Type B pancreatic cell (in vitro differentiated cells): ENCODE measurements around the gene DAPK1. TPM values are rescaled to one million over a fixed set of nuclear protein-coding genes. Genes with fewer than 3 reads are reported as not detected.

ENCODE experiments used
- DNase-seq: peaks from one replicate; pipeline ENCODE4 v3.0.0; 2021; ENCODE audit warnings: mixed read lengths; ENCODE audit not compliant: unreplicated experiment; ENCODE audit errors: extremely low spot score
- H3K27ac Mint-ChIP-seq: 2 replicates; pipeline ENCODE4 v1.8.0; 2021; ENCODE audit warnings: mild to moderate bottlenecking, mixed read lengths
- H3K27me3 Mint-ChIP-seq: 2 replicates; pipeline ENCODE4 v1.8.0; 2021; ENCODE audit warnings: mixed read lengths
- H3K36me3 Mint-ChIP-seq: 2 replicates; pipeline ENCODE4 v1.8.0; 2021; ENCODE audit warnings: mixed read lengths
- H3K4me1 Mint-ChIP-seq: one replicate; pipeline ENCODE4 v1.8.0; 2021; ENCODE audit warnings: mixed read lengths; ENCODE audit not compliant: unreplicated experiment
- H3K4me3 Mint-ChIP-seq: 2 replicates; pipeline ENCODE4 v1.8.0; 2021; ENCODE audit warnings: mild to moderate bottlenecking, mixed read lengths
- H3K9me3 Mint-ChIP-seq: 2 replicates; pipeline ENCODE4 v1.8.0; 2021; ENCODE audit warnings: mixed read lengths
- total RNA-seq: library from RNA; stranded (reverse); gene quantifications from 2 replicates; pipeline ENCODE4 v1.2.1, GENCODE V29; 2021; ENCODE audit warnings: low replicate concordance
- TF ChIP-seq, protein P1 (sequence below): fragments of 200-600 bp; sonication (generic); conservative IDR thresholded peaks from 2 replicates; pipeline ENCODE4 v1.5.0; 2021; ENCODE audit warnings: antibody characterized with exemption, mild to moderate bottlenecking

DAPK1 gene
- total RNA-seq, 1 donor from 2014 or later, result 160 TPM

DNA sequence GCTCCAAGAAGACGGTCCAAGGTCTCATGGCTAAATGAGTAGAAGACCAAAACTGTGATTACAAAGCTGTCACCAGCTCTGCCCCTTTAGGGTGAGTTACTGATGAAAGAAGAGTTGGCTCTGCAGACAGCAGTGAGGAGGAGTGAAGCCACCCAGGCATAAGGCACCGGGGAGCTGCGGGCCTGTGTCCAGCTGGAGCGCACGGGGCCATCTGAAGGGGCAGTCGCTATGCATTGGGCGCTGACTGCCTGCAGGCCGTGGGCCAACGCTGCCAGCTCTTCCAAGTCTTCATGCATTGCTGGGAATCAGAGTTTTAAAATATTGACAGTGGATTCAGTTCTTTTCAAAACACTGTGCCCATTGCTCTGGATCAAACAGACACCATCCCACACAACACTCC is 70.3 kb downstream of the DAPK1 start:
- Mint-ChIP-seq H3K36me3 (peaks cover 27% of the 10 kb centered on the region), H3K4me1 (peaks cover 80% of the 10 kb centered on the region), H3K27ac (peak overlapping the region; percentile 48)

GRCh38 chr9:87568401-87568800 is 70.7 kb downstream of the DAPK1 start:
- TF ChIP-seq, protein P1, sequence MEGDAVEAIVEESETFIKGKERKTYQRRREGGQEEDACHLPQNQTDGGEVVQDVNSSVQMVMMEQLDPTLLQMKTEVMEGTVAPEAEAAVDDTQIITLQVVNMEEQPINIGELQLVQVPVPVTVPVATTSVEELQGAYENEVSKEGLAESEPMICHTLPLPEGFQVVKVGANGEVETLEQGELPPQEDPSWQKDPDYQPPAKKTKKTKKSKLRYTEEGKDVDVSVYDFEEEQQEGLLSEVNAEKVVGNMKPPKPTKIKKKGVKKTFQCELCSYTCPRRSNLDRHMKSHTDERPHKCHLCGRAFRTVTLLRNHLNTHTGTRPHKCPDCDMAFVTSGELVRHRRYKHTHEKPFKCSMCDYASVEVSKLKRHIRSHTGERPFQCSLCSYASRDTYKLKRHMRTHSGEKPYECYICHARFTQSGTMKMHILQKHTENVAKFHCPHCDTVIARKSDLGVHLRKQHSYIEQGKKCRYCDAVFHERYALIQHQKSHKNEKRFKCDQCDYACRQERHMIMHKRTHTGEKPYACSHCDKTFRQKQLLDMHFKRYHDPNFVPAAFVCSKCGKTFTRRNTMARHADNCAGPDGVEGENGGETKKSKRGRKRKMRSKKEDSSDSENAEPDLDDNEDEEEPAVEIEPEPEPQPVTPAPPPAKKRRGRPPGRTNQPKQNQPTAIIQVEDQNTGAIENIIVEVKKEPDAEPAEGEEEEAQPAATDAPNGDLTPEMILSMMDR, result no peak
- peaks cover 10% of the 10 kb centered on the region for H3K9me3 Mint-ChIP-seq
- no peak for DNase-seq
- no peaks in the 10 kb centered on the region for H3K27me3 Mint-ChIP-seq
- H3K36me3 Mint-ChIP-seq, result peaks cover 27% of the 10 kb centered on the region
- H3K27ac Mint-ChIP-seq, result peak overlapping the region; percentile 86
- H3K4me1 Mint-ChIP-seq, result peaks cover 80% of the 10 kb centered on the region
- no peak overlapping the region for H3K4me3 Mint-ChIP-seq

More for the DNA sequence above, 70.3 kb downstream of the DAPK1 start:
- DNase-seq, result peak; percentile 42
- H3K27me3 Mint-ChIP-seq, result no peaks in the 10 kb centered on the region
- peaks cover 10% of the 10 kb centered on the region for H3K9me3 Mint-ChIP-seq
- no peak overlapping the region for H3K4me3 Mint-ChIP-seq
- TF ChIP-seq, protein P1, result no peak

- TF ChIP-seq, protein P1, result no peak
- peaks cover 7% of the 10 kb centered on the region for H3K9me3 Mint-ChIP-seq
- H3K27me3 Mint-ChIP-seq, result no peaks in the 10 kb centered on the region
- H3K4me1 Mint-ChIP-seq, result peaks cover 78% of the 10 kb centered on the region
- no peak for DNase-seq
- H3K36me3 Mint-ChIP-seq, result peaks cover 24% of the 10 kb centered on the region
- H3K4me3 Mint-ChIP-seq, result peak overlapping the region; percentile 30
- peak overlapping the region; percentile 86 for H3K27ac Mint-ChIP-seq
These were observed 71.4 kb downstream of the DAPK1 start for GRCh38 chr9:87569008-87569509.

DNA sequence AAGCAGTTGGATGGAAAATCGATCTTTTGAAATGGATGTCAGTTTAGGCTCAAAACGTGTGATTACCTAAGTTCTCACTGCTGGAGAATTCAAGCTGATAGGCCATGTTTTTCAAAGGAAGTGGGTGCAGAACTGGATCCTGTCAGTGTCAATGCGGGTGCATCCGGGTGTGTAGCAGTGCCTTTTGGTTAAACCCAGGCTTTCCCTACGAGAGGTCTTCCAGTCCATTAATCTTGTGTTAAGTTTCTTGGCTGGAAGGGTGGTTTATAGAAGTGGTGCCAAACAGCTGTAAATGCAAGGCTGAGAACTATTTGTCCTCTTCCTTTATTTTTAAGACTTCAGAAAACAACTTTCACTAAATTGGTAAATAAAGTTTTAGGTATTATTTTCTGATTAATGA is 71.9 kb downstream of the DAPK1 start:
- TF ChIP-seq, protein P1, result no peak
- no peak for DNase-seq
- peaks cover 22% of the 10 kb centered on the region for H3K36me3 Mint-ChIP-seq
- peaks cover 75% of the 10 kb centered on the region for H3K4me1 Mint-ChIP-seq
- peak overlapping the region; percentile 30 for H3K4me3 Mint-ChIP-seq
- H3K9me3 Mint-ChIP-seq, result peaks cover 5% of the 10 kb centered on the region
- H3K27me3 Mint-ChIP-seq, result no peaks in the 10 kb centered on the region
- peak overlapping the region; percentile 86 for H3K27ac Mint-ChIP-seq

- no peaks in the 10 kb centered on the region for H3K27me3 Mint-ChIP-seq
- DNase-seq, result no peak
- H3K9me3 Mint-ChIP-seq, result peaks cover 5% of the 10 kb centered on the region
- H3K36me3 Mint-ChIP-seq, result peaks cover 18% of the 10 kb centered on the region
- TF ChIP-seq, protein P1, result no peak
- peak overlapping the region; percentile 86 for H3K27ac Mint-ChIP-seq
- H3K4me1 Mint-ChIP-seq, result peaks cover 68% of the 10 kb centered on the region
- peak overlapping the region; percentile 56 for H3K4me3 Mint-ChIP-seq
These were observed 72.6 kb downstream of the DAPK1 start for GRCh38 chr9:87570000-87570908.
